ENCODE data around the gene MAPK4. TPM values are rescaled to one million over a fixed set of nuclear protein-coding genes. Genes with fewer than 3 reads are reported as not detected.
A peak's percentile ranks its signal among the peaks of the same experiment; 100 is the strongest.
"Not testable (repeated sequence)": the region's sequence is repeated elsewhere in the genome, so short reads cannot be mapped to it uniquely, and the experiment has no call there.

The MAPK4 gene
- total RNA-seq, 2 donors from 2014 or later: 10.6 to 12.6 TPM

- no peak for DNase-seq (ENCODE audit: low spot score)
- TF ChIP-seq, protein P1, sequence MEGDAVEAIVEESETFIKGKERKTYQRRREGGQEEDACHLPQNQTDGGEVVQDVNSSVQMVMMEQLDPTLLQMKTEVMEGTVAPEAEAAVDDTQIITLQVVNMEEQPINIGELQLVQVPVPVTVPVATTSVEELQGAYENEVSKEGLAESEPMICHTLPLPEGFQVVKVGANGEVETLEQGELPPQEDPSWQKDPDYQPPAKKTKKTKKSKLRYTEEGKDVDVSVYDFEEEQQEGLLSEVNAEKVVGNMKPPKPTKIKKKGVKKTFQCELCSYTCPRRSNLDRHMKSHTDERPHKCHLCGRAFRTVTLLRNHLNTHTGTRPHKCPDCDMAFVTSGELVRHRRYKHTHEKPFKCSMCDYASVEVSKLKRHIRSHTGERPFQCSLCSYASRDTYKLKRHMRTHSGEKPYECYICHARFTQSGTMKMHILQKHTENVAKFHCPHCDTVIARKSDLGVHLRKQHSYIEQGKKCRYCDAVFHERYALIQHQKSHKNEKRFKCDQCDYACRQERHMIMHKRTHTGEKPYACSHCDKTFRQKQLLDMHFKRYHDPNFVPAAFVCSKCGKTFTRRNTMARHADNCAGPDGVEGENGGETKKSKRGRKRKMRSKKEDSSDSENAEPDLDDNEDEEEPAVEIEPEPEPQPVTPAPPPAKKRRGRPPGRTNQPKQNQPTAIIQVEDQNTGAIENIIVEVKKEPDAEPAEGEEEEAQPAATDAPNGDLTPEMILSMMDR (IDR thresholded peaks at IDR 0.05): no peak
- TF ChIP-seq POLR2AphosphoS5 (IDR thresholded peaks at IDR 0.05) (peak; percentile 18), POLR2A (IDR thresholded peaks at IDR 0.05) (no peak)
- WGBS: 71% methylated on average over 7 of the region's 7 CpGs
- Histone ChIP-seq H3K27ac (no peak overlapping the region), H3K4me1 (replicated peaks) (no peaks in the 10 kb centered on the region), H3K9me3 (no peaks in the 10 kb centered on the region), H3K36me3 (no peaks in the 10 kb centered on the region), H3K4me3 (no peak overlapping the region), H3K27me3 (replicated peaks; ENCODE audit: insufficient read depth) (no peaks in the 10 kb centered on the region)
- intact Hi-C loops (cut with DNase I): loop anchor here (5.0 to 10.0 kb wide), 2 partner anchors 100 to 203 kb away; no protein-coding TSS in a partner anchor
Observed at GRCh38 chr18:50757358-50757757, 197.5 kb downstream of the MAPK4 start.

GRCh38 chr18:50769463-50769862, 209.6 kb downstream of the MAPK4 start:
- no peaks in the 10 kb centered on the region for H3K27me3 ChIP-seq (replicated peaks; ENCODE audit: insufficient read depth)
- no peaks in the 10 kb centered on the region for H3K9me3 ChIP-seq
- H3K4me3 ChIP-seq: no peak overlapping the region
- no peaks in the 10 kb centered on the region for H3K4me1 ChIP-seq (replicated peaks)
- no peaks in the 10 kb centered on the region for H3K36me3 ChIP-seq
- no peak overlapping the region for H3K27ac ChIP-seq
- DNase-seq (ENCODE audit: low spot score): no peak
- intact Hi-C loops (cut with DNase I): no loop called here
- no peak for TF ChIP-seq POLR2AphosphoS5 (IDR thresholded peaks at IDR 0.05)
- TF ChIP-seq, protein P1 (IDR thresholded peaks at IDR 0.05): no peak
- TF ChIP-seq POLR2A (IDR thresholded peaks at IDR 0.05): no peak

GRCh38 chr18:50775207-50775606, 215.3 kb downstream of the MAPK4 start:
- H3K4me3 ChIP-seq: no peak overlapping the region
- H3K27ac ChIP-seq: no peak overlapping the region
- no peaks in the 10 kb centered on the region for H3K36me3 ChIP-seq
- 81% methylated on average over 9 of the region's 9 CpGs for WGBS
- no peaks in the 10 kb centered on the region for H3K27me3 ChIP-seq (replicated peaks; ENCODE audit: insufficient read depth)
- intact Hi-C loops (cut with DNase I): no loop called here
- no peaks in the 10 kb centered on the region for H3K4me1 ChIP-seq (replicated peaks)
- DNase-seq (ENCODE audit: low spot score): no peak
- TF ChIP-seq, protein P1 (IDR thresholded peaks at IDR 0.05): no peak
- TF ChIP-seq POLR2A (IDR thresholded peaks at IDR 0.05) (no peak), POLR2AphosphoS5 (IDR thresholded peaks at IDR 0.05) (no peak)
- no peaks in the 10 kb centered on the region for H3K9me3 ChIP-seq

DNA sequence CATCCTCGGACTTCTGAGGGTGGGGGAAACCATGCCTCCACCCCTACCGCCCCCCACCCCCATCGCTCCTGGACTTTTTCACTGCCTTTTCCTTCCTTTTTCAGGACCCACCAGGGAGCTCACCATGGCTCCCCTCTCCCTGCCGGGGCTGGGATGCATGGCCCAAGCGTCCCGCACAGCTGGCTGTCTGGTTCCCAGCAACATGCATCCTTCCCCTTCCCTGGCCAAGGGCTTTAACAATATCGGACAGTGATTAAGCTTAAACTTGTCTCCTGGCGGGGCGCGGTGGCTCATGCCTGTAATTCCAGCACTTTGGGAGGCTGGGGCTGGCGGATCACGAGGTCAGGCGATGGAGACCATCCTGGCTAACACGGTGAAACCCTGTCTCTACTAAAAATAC, 215.8 kb downstream of the MAPK4 start:
- Histone ChIP-seq H3K4me3 (no peak overlapping the region), H3K27me3 (replicated peaks; ENCODE audit: insufficient read depth) (no peaks in the 10 kb centered on the region), H3K27ac (no peak overlapping the region), H3K9me3 (no peaks in the 10 kb centered on the region), H3K36me3 (no peaks in the 10 kb centered on the region), H3K4me1 (replicated peaks) (no peaks in the 10 kb centered on the region)
- TF ChIP-seq POLR2AphosphoS5 (IDR thresholded peaks at IDR 0.05) (no peak), POLR2A (IDR thresholded peaks at IDR 0.05) (no peak)
- TF ChIP-seq, protein P1 (IDR thresholded peaks at IDR 0.05): no peak
- intact Hi-C loops (cut with DNase I): no loop called here
- 91% methylated on average over 14 of the region's 14 CpGs for WGBS
- DNase-seq (ENCODE audit: low spot score): no peak

DNA sequence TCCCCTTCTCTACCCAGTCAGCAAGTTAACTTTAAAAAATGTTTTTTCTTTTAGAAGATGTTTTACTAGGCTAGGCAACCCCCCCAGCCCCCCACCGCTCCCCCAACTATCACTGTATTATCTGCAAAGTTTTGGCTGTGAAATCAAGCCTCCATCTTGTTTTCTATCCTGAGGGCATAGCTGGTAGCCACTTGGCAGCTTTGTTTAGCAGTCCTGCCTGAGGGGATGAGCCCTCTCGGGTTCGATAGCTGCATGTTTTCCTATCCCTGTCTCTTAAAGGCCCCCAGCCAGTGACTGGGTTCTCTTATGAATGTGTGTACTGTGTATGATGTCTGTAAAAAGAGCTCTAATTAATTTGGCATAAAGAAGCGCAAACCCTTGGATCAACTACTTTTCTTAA, 216.5 kb downstream of the MAPK4 start:
- no peak for DNase-seq (ENCODE audit: low spot score)
- TF ChIP-seq POLR2A (IDR thresholded peaks at IDR 0.05) (no peak), POLR2AphosphoS5 (IDR thresholded peaks at IDR 0.05) (no peak)
- TF ChIP-seq, protein P1 (IDR thresholded peaks at IDR 0.05): no peak
- WGBS: 68% methylated on average over 4 of the region's 4 CpGs
- Histone ChIP-seq H3K27ac (no peak overlapping the region), H3K27me3 (replicated peaks; ENCODE audit: insufficient read depth) (no peaks in the 10 kb centered on the region), H3K4me3 (no peak overlapping the region), H3K4me1 (replicated peaks) (no peaks in the 10 kb centered on the region), H3K9me3 (no peaks in the 10 kb centered on the region), H3K36me3 (no peaks in the 10 kb centered on the region)
- intact Hi-C loops (cut with DNase I): no loop called here

DNA sequence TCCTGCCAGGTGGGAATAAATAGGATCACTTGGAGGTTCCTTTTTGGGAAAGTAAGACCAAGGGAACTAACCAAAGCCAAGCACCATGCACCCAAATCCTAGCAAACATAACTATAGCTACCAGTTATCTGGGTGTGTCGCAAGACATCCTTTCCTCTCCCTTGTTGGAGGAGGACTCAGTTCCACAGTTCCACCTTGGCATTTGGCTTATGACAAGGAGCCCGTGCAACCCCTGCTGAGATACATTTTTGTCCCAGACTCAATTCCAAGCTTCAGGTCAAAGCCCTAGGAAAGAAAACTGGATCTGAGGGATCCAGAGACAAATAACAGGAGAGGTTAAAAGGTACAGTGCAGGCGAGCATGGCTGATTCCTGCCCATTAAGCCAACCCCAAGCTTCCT, 219.1 kb downstream of the MAPK4 start:
- H3K4me1 ChIP-seq (replicated peaks); intact Hi-C loops (cut with DNase I); H3K27me3 ChIP-seq (replicated peaks; ENCODE audit: insufficient read depth); H3K36me3 ChIP-seq; DNase-seq (ENCODE audit: low spot score); H3K4me3 ChIP-seq; H3K9me3 ChIP-seq; H3K27ac ChIP-seq: not testable (repeated sequence)
- 94% methylated on average over 3 of the region's 3 CpGs for WGBS

All from prostate gland (tissue), 2 donors.